WTC11 (cell line): ENCODE data around the gene RADIL. TPM values are rescaled to one million over a fixed set of nuclear protein-coding genes. Genes with fewer than 3 reads are reported as not detected.

Experiments
- ATAC-seq: fragments of 200-7000 bp; cut with Tn5 transposase; 2 replicates; pipeline ENCODE4 v1.10.0; 2021; ENCODE audit warnings: mild to moderate bottlenecking, moderate library complexity
- CTCF ChIA-PET: fragments of 300-600 bp; sonication (Branson Sonifier 250); formaldehyde crosslinking; loops from one replicate; lab custom pipeline; 2021; ENCODE audit warnings: antibody characterized with exemption; lab: Charles Lee
- POLR2A ChIA-PET: fragments of 350-600 bp; sonication (Branson Sonifier 250); formaldehyde crosslinking; loops from one replicate; lab custom pipeline; 2021; ENCODE audit warnings: antibody characterized with exemption; lab: Charles Lee
- DNase-seq: peaks from one replicate; pipeline ENCODE4 v3.0.0; 2021; ENCODE audit warnings: low spot score
- H3K27ac Mint-ChIP-seq: 2 replicates; pipeline ENCODE4 v1.8.0; 2021; ENCODE audit warnings: mixed read lengths
- H3K27me3 Mint-ChIP-seq: 2 replicates; pipeline ENCODE4 v1.8.0; 2021; ENCODE audit warnings: low read depth, mild to moderate bottlenecking, moderate library complexity, mixed read lengths
- H3K36me3 Mint-ChIP-seq: 2 replicates; pipeline ENCODE4 v1.8.0; 2021; ENCODE audit warnings: mixed read lengths
- H3K4me1 Mint-ChIP-seq: 2 replicates; pipeline ENCODE4 v1.8.0; 2022; ENCODE audit warnings: mixed read lengths
- H3K4me3 Mint-ChIP-seq: 2 replicates; pipeline ENCODE4 v1.8.0; 2021; ENCODE audit warnings: mild to moderate bottlenecking, moderate library complexity, mixed read lengths
- H3K9me3 Mint-ChIP-seq: 2 replicates; pipeline ENCODE4 v1.8.0; 2021; ENCODE audit warnings: mixed read lengths
- FOXK1 ChIP-seq: sonication (generic); formaldehyde crosslinking; IDR thresholded peaks from 2 replicates; pipeline ENCODE4 v1.8.0; 2022; ENCODE audit warnings: mild to moderate bottlenecking, moderate library complexity, missing genetic modification reagents
- FOXP1 ChIP-seq: sonication (generic); formaldehyde crosslinking; IDR thresholded peaks from 2 replicates; pipeline ENCODE4 v1.8.0; 2022; ENCODE audit warnings: missing genetic modification reagents, mild to moderate bottlenecking, moderate library complexity, borderline replicate concordance
- GRHL2 ChIP-seq: fragments of 250-450 bp; sonication (Bioruptor Pico); IDR thresholded peaks from 2 replicates; pipeline ENCODE4 v1.8.0; 2022; ENCODE audit warnings: mild to moderate bottlenecking, moderate library complexity; ENCODE audit not compliant: insufficient replicate concordance, severe bottlenecking
- JAZF1 ChIP-seq: fragments of 250-450 bp; sonication (Bioruptor Pico); IDR thresholded peaks from 2 replicates; pipeline ENCODE4 v1.9.0; 2021; ENCODE audit warnings: moderate library complexity, mild to moderate bottlenecking, inconsistent platforms
- RORB ChIP-seq: fragments of 250-450 bp; sonication (Bioruptor Pico); IDR thresholded peaks from 2 replicates; pipeline ENCODE4 v1.9.0; 2021; ENCODE audit warnings: mild to moderate bottlenecking
- ZBTB21 ChIP-seq: sonication (generic); formaldehyde crosslinking; IDR thresholded peaks from 2 replicates; pipeline ENCODE4 v1.8.1; 2023; ENCODE audit warnings: mild to moderate bottlenecking, missing genetic modification reagents, borderline replicate concordance
- ZNF121 ChIP-seq: sonication (generic); formaldehyde crosslinking; IDR thresholded peaks from 2 replicates; pipeline ENCODE4 v1.8.0; 2023; ENCODE audit warnings: missing genetic modification reagents
- ZNF416 ChIP-seq: fragments of 250-450 bp; sonication (Bioruptor Pico); IDR thresholded peaks from 2 replicates; pipeline ENCODE4 v1.9.0; 2021; ENCODE audit warnings: mild to moderate bottlenecking, inconsistent platforms
- microRNA-seq: library from miRNA; unstranded; fragments of <30 nt; microRNA quantifications from one replicate; pipeline ENCODE4 v1.2.0, GENCODE V29; 2022; ENCODE audit warnings: borderline number of aligned reads
- total RNA-seq: library from RNA; stranded (reverse); gene quantifications from 3 replicates; pipeline ENCODE4 v1.2.3, GENCODE V29; 2021
- TF ChIP-seq, protein P1 (sequence below): sonication (generic); formaldehyde crosslinking; IDR thresholded peaks from 2 replicates; pipeline ENCODE4 v1.8.1; 2022; ENCODE audit warnings: mild to moderate bottlenecking, missing genetic modification reagents, moderate library complexity, borderline replicate concordance

Gene RADIL
- total RNA-seq, 1 experiment from 2014 or later: 11.1 TPM

DNA sequence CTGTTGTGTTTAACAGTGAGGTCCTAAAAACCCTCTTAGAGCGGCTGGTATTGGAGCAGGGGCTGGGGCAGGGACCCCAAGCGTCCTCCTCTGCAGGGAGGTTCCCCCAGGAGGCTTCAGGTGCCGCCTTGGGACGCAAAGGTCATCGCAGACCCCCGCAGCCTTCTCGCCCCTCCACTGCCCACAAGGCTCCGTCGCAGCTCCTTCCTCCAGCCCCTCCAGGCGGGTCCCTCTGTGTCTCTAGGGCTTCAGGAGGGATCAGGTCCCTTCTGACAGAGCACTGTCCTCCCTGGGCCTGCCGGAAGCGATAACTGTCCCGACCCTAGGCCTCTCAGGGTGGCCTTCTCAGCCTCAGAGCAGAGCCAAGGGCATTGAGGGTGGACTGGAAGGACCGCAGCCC lies 134.2 kb downstream of the RADIL start:
- peaks cover 12% of the 10 kb centered on the region for H3K36me3 Mint-ChIP-seq
- H3K27ac Mint-ChIP-seq: no peak overlapping the region
- CTCF ChIA-PET: interaction anchor here (2.4 kb wide), 1 partner anchor 43 kb away, joined by 8 read pairs; no protein-coding TSS in a partner anchor

More for the DNA sequence above, 134.2 kb downstream of the RADIL start:
- H3K4me1 Mint-ChIP-seq: peaks cover 13% of the 10 kb centered on the region
- H3K9me3 Mint-ChIP-seq: no peaks in the 10 kb centered on the region
- ATAC-seq (no peak), DNase-seq (no peak)
- H3K4me3 Mint-ChIP-seq: no peak overlapping the region
- peaks cover 23% of the 10 kb centered on the region for H3K27me3 Mint-ChIP-seq
- POLR2A ChIA-PET: no interaction called here
- no peak for TF ChIP-seq ZBTB21 (CRISPR knock-in tag)
- no peak for TF ChIP-seq ZNF416 (CRISPR knock-in tag)
- TF ChIP-seq JAZF1 (CRISPR knock-in tag): no peak
- TF ChIP-seq GRHL2 (CRISPR knock-in tag): no peak
- TF ChIP-seq FOXP1: no peak
- no peak for TF ChIP-seq RORB (CRISPR knock-in tag)
- TF ChIP-seq ZNF121 (CRISPR knock-in tag): no peak
- TF ChIP-seq, protein P1, sequence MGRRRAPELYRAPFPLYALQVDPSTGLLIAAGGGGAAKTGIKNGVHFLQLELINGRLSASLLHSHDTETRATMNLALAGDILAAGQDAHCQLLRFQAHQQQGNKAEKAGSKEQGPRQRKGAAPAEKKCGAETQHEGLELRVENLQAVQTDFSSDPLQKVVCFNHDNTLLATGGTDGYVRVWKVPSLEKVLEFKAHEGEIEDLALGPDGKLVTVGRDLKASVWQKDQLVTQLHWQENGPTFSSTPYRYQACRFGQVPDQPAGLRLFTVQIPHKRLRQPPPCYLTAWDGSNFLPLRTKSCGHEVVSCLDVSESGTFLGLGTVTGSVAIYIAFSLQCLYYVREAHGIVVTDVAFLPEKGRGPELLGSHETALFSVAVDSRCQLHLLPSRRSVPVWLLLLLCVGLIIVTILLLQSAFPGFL (CRISPR knock-in tag): no peak
- no peak for TF ChIP-seq FOXK1 (CRISPR knock-in tag)

Small RNAs within 50 kb of the gene (microRNA-seq; reads per million reads assigned to microRNA genes)
- not detected for gene MIR4656

Other genes starting within 250 kb of the RADIL start
- gene FOXK1, start 201.4 kb downstream of the RADIL start, total RNA-seq: 17.1 to 21.9 TPM (median 17.2 TPM) in 3 replicates
- 25.6 to 29.4 TPM (median 27.9 TPM) in 3 replicates for gene AP5Z1, start 108.1 kb downstream of the RADIL start, total RNA-seq
- 0.23 to 0.31 TPM (median 0.27 TPM) in 3 replicates for gene PAPOLB, start 21.7 kb downstream of the RADIL start, total RNA-seq
- gene MMD2, start 75.5 kb upstream of the RADIL start, total RNA-seq: 0.09 TPM in 1 of 3 replicates, not detected in the others
- 13.5 to 14.5 TPM (median 14.2 TPM) in 3 replicates for gene RBAK, start 162.1 kb upstream of the RADIL start, total RNA-seq